Measurements from ENCODE around the gene GOLIM4.

Gene GOLIM4

DNA sequence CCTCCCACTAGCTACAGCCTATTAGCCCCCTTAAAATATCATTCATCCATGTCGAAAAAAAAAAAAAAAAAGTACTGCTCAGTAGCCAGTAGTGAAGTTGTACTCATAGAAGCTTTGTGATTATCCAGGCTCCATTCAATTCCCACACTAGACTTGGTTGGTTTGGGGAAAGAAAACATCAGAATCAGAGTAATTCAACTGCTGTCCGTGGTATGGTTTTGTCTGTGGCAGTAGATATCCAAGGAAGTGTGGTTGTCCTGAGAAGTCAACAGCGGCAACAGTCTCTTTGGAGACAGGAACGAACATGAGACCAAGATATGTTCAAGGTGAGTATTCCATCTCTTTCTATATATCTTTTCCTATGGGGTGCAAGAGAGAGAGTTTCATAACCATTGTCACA, 99.2 kb downstream of the GOLIM4 start:
- no peak for DNase-seq (ENCODE audit: low spot score)

DNA sequence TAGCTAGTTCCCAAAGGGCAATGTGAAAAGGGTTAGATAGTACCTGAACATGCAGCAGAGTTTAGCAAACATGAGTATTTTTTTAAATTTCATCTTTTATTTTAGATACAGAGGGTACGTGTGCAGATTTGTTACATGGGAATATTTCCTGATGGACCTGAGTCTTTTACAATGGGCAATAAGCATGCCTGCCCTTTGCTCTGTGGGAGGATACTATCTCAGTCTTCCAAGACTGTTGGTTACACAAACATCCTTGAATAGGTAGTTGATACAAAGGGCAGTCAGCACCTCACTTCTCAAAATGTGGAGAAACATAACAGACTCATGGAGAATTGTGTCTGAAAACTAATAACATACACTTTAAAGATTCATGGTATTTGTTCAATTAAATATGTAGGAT, 103.3 kb downstream of the GOLIM4 start:
- DNase-seq (ENCODE audit: low spot score) = no peak

DNA sequence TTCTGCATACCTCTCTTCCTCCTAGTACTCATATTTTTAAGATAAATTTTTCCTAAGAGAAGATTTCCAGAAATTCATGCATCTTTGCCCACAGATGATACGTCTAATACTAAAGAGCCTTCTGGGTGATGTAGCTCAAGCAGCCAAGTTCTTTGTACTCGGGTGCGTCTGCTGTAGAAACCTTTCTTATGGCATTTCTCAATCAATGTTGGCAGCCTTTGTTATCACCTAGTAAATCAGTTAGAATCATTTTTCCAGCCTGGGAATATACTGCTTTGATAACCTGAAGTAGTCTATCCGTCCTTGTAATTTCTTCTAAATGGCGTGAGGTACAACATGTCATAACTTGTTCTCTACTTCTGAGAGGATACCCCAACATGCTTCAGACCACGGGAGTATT, 104.5 kb downstream of the GOLIM4 start:
- no peak for DNase-seq (ENCODE audit: low spot score)

GRCh38 chr3:167989999-167990398, 105.7 kb downstream of the GOLIM4 start:
- no peak for DNase-seq (ENCODE audit: low spot score)

- no peak for DNase-seq (ENCODE audit: low spot score)
These were observed 106.7 kb downstream of the GOLIM4 start for GRCh38 chr3:167989066-167989465.

GRCh38 chr3:167983583-167983982, 112.1 kb downstream of the GOLIM4 start:
- DNase-seq (ENCODE audit: low spot score) = no peak

DNA sequence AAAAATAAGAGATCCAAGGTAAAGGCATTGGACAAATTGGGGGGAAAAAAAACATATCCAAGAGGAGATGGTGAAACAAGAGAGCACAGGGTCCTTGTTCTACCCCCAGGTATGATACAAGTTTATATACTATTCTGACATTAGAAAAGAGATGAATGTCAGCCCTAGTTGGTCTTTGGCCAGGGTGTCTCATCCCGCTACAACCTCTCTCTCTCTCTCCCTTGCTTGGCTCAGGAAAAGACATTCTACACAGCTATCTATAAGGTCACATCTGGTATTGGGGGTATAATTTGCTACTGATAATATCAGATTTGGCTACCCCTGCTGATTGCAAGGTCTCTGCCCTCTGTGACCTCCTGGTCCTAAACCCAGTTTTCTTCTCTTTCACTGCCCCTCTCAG, 117.2 kb downstream of the GOLIM4 start:
- DNase-seq (ENCODE audit: low spot score) = no peak

DNA sequence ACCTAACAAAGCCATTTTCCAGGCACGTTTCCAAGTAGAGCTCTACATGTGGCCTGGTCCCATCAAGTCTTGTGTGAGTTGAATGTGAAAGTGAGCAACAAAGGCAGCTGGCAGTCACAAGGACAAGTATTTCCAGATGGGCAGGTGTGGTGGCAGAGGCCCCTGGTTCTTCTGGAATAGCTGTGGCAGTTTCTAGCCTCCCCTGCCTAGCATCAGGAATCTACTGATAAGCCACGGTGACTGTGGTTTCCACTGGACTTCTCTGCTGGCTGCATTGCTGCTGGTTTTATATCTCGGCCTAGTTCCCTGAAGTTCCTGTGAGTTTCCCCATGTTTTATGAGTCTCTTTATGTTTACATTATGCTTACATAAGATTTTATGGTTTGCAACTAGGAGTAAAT, 117.7 kb downstream of the GOLIM4 start:
- no peak for DNase-seq (ENCODE audit: low spot score)

DNA sequence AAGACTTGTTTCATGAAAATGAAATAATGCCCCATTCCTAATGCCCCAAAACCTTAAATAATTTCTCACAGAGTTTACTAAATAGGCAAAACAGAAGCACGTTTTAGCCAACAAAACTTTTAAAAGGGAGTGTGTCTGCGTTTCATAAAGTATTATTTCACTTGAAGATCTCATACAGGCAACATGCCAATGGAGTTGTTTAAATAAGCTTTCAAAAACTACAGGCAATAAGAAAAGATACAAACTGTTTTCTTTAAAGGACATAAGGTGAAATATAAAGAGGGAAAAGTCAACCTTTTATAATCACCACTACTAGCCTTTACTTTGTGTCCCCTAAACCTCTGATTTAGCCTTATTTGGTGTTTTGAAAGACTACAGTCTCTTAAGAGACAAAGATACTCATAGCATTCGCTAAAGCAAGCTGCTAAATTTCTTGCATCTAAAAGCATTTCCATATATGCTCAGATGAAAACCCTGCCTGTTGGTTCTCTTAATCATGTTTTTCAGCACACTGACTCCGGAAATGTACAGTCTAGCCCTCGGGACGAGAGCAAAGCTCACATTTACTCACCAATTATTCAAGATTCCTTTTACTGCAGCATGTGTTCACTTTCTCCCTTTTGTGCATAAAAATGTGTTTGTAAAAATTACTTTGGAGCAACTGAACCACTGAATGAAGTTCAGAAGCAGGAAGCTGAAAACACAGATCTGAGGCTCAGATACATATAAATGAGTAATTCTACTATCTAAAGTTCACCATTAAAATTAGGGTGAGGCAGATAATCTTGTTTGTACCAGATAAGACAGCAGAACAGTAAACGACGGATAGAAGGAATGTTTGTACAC, 119.0 kb downstream of the GOLIM4 start:
- DNase-seq (ENCODE audit: low spot score) = peak; percentile 3

DNA sequence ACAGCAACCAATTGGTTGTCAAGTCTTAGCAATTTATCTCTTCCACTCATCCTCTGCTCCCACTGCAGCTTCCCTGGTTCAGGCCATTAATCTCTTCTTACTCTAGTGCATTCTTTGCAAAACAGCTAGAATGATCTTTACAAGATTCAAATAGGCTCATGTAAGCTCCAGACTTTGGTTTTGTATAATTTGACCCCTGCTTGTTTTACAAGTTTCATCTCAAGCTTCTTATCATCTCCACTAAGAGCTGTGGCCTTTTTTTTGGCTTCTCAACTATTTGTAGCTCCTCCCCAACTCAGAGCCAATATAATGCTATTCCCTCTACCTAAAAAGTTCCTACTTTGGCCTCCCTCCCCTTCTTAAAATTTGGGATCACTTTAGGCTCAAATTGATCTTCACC, 121.8 kb downstream of the GOLIM4 start:
- DNase-seq (ENCODE audit: low spot score) = no peak

DNA sequence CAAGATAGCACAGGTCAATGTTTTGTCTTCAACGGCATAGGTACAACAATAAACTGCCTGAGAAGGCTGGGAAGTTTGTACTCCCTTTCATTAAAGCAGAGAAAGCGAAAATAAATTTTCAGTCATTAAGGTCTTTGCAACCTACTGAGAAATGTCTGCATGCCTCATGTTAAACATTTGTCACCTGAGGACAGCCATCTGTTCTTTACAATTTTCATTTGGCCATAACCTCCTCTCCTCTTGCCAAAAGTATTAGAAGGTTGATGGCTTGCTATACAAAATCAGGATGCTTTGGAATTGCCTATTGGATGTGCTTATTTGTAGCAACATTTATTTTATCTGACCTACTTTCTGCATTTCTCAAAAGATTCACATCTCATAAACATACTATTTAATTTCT, 122.7 kb downstream of the GOLIM4 start:
- DNase-seq (ENCODE audit: low spot score) = no peak

- no peak for DNase-seq (ENCODE audit: low spot score)
These were observed 123.2 kb downstream of the GOLIM4 start for GRCh38 chr3:167972502-167972901.

DNA sequence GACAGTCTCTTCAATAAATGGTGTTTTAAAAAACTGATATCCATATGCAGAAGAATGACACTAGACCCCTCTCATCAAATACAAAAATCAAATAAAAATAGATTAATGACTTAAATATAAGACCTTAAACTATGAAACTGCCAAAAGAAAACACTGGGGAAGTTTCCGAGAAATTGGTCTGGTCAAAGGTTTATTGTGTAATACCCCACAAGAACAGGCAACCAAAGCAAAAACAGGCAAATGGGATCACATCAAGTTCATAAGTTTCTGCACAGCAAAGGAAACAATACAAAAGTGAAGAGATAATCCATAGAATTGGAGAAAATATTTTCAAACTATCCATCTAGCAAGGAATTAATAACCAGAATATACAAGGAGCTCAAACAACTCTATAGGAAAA, 126.2 kb downstream of the GOLIM4 start:
- no peak for DNase-seq (ENCODE audit: low spot score)

DNA sequence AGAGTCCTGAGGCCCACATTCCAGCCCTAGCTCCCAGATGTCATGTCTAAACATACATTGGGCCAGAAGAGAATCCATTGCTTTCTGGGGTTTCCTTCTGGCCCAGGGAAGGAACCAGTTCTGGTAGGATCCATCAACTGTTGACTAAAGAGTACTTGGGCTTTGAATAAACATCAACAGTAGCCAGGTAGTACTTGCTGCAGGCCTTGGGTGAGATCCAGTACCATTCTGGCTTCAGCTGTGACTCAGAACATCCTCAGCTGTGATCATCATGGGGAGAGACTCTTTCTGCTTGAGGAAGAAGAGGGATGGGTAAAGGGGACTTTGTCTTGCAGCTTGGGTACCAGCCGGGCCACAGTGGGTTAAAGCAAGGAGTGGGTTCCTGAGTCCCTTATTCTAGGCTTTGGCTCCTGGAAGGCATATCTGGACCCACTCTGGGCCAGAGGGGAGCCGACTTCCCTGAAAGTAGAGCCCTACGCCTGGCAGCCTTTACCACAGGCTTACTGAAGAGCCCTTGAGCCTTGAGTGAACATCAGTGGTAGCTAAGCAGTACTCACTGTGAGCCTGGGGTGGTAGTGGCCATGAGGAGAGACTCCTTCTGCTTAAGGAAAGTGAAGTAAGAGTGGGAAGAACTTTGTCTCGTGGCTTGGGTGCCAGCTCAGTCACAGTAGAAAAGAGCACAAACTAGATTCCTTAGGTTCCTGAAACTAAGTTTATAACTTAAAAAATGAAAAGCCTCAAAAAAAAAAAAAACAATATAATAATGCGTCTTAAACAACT, 128.3 kb downstream of the GOLIM4 start:
- DNase-seq (ENCODE audit: low spot score) = no peak

Measured in HuH-7.5 (cell line).